Measurements from ENCODE around the gene GFI1.

- TF ChIP-seq CTCF (IDR thresholded peaks at IDR 0.05) (no peak), POLR2A (IDR thresholded peaks at IDR 0.05) (no peak)
Measured at GRCh38 chr1:92515796-92516201, 29.1 kb upstream of the GFI1 start.

Data from ovary (tissue), 3 donors.